ENCODE results near the gene CKS2. TPM values are rescaled to one million over a fixed set of nuclear protein-coding genes. Genes with fewer than 3 reads are reported as not detected.

Gene CKS2
- total RNA-seq, 2 experiments from 2014 or later: 229 to 232 TPM

- ChIA-PET POLR2A (no interaction called here), CTCF (no interaction called here)
- H3K4me1 Mint-ChIP-seq (ENCODE audit: low read depth): peaks cover 6% of the 10 kb centered on the region
- H3K9me3 Mint-ChIP-seq: no peaks in the 10 kb centered on the region
- peak overlapping the region; percentile 16 for H3K27ac Mint-ChIP-seq
- intact Hi-C loops (cut with micrococcal nuclease): no loop called here
- no peak overlapping the region for H3K4me3 Mint-ChIP-seq
- no peak for DNase-seq
- peaks cover 25% of the 10 kb centered on the region for H3K36me3 Mint-ChIP-seq
- H3K27me3 Mint-ChIP-seq: no peaks in the 10 kb centered on the region
Observed at GRCh38 chr9:89362647-89363310, 51.8 kb downstream of the CKS2 start.

GRCh38 chr9:89363311-89363670 is 52.3 kb downstream of the CKS2 start:
- ChIA-PET POLR2A (no interaction called here), CTCF (no interaction called here)
- Mint-ChIP-seq H3K36me3 (peaks cover 23% of the 10 kb centered on the region), H3K4me3 (no peak overlapping the region), H3K9me3 (no peaks in the 10 kb centered on the region), H3K27me3 (no peaks in the 10 kb centered on the region), H3K4me1 (ENCODE audit: low read depth) (peaks cover 6% of the 10 kb centered on the region), H3K27ac (peak overlapping the region; percentile 16)
- no peak for DNase-seq
- intact Hi-C loops (cut with micrococcal nuclease): no loop called here

GRCh38 chr9:89363921-89364665 is 53.1 kb downstream of the CKS2 start:
- Mint-ChIP-seq H3K4me3 (no peak overlapping the region), H3K9me3 (no peaks in the 10 kb centered on the region)

GRCh38 chr9:89364666-89365531 is 53.9 kb downstream of the CKS2 start:
- no peak for DNase-seq
- CTCF ChIA-PET: no interaction called here
- Mint-ChIP-seq H3K9me3 (no peaks in the 10 kb centered on the region), H3K4me1 (ENCODE audit: low read depth) (peaks cover 5% of the 10 kb centered on the region), H3K27me3 (no peaks in the 10 kb centered on the region), H3K27ac (no peak overlapping the region), H3K36me3 (peaks cover 17% of the 10 kb centered on the region), H3K4me3 (no peak overlapping the region)
- intact Hi-C loops (cut with micrococcal nuclease): no loop called here
- POLR2A ChIA-PET: no interaction called here

More at GRCh38 chr9:89363921-89364665, 53.1 kb downstream of the CKS2 start:
- ChIA-PET CTCF (no interaction called here), POLR2A (no interaction called here)
- Mint-ChIP-seq H3K27ac (no peak overlapping the region), H3K4me1 (ENCODE audit: low read depth) (peaks cover 6% of the 10 kb centered on the region), H3K36me3 (peaks cover 19% of the 10 kb centered on the region), H3K27me3 (no peaks in the 10 kb centered on the region)
- intact Hi-C loops (cut with micrococcal nuclease): no loop called here
- no peak for DNase-seq

DNA sequence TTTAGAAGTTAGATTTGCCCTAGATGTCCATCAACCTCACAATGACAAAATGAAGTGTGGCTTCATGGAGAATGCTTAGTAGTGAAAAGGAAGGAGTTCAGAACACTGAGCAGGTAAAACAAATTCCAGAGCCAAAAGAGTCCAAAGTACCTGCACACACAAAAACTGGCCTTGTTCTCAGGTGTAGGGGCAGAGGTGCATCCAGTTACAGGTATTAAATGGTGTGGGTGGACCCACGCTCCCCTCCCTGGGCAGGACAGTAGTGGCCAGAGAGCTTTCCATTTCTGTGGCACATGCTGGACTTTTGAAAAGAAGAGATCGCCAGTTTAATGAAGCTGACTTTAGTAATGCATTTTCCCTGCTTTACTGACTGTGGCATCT is 54.5 kb downstream of the CKS2 start:
- intact Hi-C loops (cut with micrococcal nuclease): no loop called here
- Mint-ChIP-seq H3K27me3 (no peaks in the 10 kb centered on the region), H3K36me3 (peaks cover 12% of the 10 kb centered on the region), H3K4me1 (ENCODE audit: low read depth) (peaks cover 3% of the 10 kb centered on the region), H3K9me3 (no peaks in the 10 kb centered on the region), H3K27ac (no peak overlapping the region), H3K4me3 (no peak overlapping the region)
- ChIA-PET POLR2A (no interaction called here), CTCF (no interaction called here)
- no peak for DNase-seq

Small RNA genes lying within 50 kb of the gene (microRNA-seq; reads per million reads assigned to microRNA genes)
- gene MIR3153 (ENCODE audit: borderline microRNAs expressed, borderline number of aligned reads, borderline replicate concordance): not detected

Other genes starting within 250 kb of the CKS2 start
- not detected for gene SHC3, start 132.4 kb upstream of the CKS2 start, total RNA-seq
- 10 to 100 TPM; 34.0 to 34.7 TPM for gene SECISBP2, start 7.3 kb downstream of the CKS2 start, total RNA-seq
- 100 to 1,000 TPM; 159 to 161 TPM for gene SEMA4D, start 186.9 kb downstream of the CKS2 start, total RNA-seq

Data from activated CD4-positive, alpha-beta memory T cell treated with anti-CD3 and anti-CD28 coated beads for 36 hours (primary cell).